Activated CD8-positive, alpha-beta memory T cell treated with anti-CD3 and anti-CD28 coated beads for 36 hours (primary cell): Measurements from ENCODE around the gene LDLRAD4. TPM values are rescaled to one million over a fixed set of nuclear protein-coding genes. Genes with fewer than 3 reads are reported as not detected.

Experiments used
- CTCF ChIA-PET: fragments of 350-600 bp; sonication (Branson Sonifier 250); formaldehyde crosslinking; loops from one replicate; lab custom pipeline; 2021; ENCODE audit warnings: antibody characterized with exemption; lab: Charles Lee
- POLR2A ChIA-PET: fragments of 350-600 bp; sonication (Branson Sonifier 250); formaldehyde crosslinking; loops from one replicate; lab custom pipeline; 2021; ENCODE audit warnings: antibody characterized with exemption; lab: Charles Lee
- total RNA-seq, 2 experiments: library from RNA; stranded (reverse); gene quantifications; one replicate each; pipeline ENCODE4 v1.2.3, GENCODE V29; 2021

LDLRAD4 gene
- total RNA-seq, 2 experiments from 2014 or later, result 36.8 to 38.3 TPM

DNA sequence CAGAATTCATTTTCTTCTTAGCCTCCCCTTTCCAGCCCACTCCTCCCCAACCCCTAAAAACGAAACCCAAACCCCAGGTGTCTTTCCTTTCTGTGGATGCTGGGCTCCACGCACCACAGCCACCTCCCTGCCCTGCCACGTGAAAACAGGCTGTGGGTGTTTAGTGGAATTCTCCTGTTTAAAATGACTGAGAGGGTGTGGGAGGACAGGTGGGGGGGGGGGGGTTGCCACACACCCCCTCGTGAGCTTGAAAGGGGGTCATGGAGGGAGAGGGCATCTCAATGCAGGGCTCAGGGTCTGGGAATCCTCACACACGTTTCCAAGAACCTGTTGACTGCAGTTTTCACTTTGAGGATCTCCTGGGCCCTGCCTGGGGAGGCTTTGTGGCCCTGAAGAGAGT lies 397.5 kb downstream of the LDLRAD4 start:
- ChIA-PET POLR2A (interaction anchor here (1.3 to 7.5 kb wide), 3 partner anchors 39 to 54 kb away, joined by 4 to 87 read pairs (median 28); no protein-coding TSS in a partner anchor), CTCF (interaction anchor here (1.3 to 6.4 kb wide), 3 partner anchors 37 to 53 kb away, joined by 4 to 53 read pairs (median 5); no protein-coding TSS in a partner anchor)

- POLR2A ChIA-PET, result interaction anchor here (6.1 to 7.5 kb wide), 2 partner anchors 48 to 54 kb away, joined by 28 to 87 read pairs; no protein-coding TSS in a partner anchor
Observed at GRCh38 chr18:13616525-13617035, 398.0 kb downstream of the LDLRAD4 start.

GRCh38 chr18:13617826-13618515 lies 399.4 kb downstream of the LDLRAD4 start:
- POLR2A ChIA-PET, result no interaction called here

More at GRCh38 chr18:13616525-13617035, 398.0 kb downstream of the LDLRAD4 start:
- CTCF ChIA-PET, result interaction anchor here (1.5 to 6.4 kb wide), 2 partner anchors 49 to 53 kb away, joined by 5 to 53 read pairs; no protein-coding TSS in a partner anchor

GRCh38 chr18:13618760-13619438 lies 400.3 kb downstream of the LDLRAD4 start:
- POLR2A ChIA-PET, result no interaction called here
- CTCF ChIA-PET, result no interaction called here

More at GRCh38 chr18:13617826-13618515, 399.4 kb downstream of the LDLRAD4 start:
- CTCF ChIA-PET, result no interaction called here

- POLR2A ChIA-PET, result no interaction called here
Observed at GRCh38 chr18:13619505-13620205, 401.1 kb downstream of the LDLRAD4 start.

DNA sequence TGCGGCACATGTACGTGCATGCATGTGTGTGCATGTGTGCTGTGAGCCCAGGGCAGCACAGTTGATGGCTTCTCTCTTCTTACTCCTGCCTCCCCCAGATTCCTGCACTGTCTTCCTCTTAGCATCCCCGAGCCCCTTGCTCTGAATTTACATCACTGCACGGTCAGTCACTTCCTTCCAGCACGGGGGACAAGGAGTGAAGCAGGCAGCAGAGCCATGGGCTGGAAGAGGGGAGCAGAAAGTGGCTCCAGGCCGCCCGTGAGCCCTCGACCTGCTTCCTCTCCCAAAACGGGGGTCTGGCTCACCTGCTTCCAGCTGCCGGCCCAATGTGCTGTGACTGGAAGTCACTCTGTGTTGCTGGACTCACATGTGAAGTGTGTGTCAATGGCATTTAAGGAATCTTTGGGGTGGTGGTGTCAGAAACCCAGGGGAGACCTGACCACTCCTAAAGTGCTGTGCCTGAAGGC lies 401.7 kb downstream of the LDLRAD4 start:
- ChIA-PET POLR2A (no interaction called here), CTCF (interaction anchor here (2.2 kb wide), 1 partner anchor 58 kb away, joined by 5 read pairs; no protein-coding TSS in a partner anchor)

More at GRCh38 chr18:13619505-13620205, 401.1 kb downstream of the LDLRAD4 start:
- CTCF ChIA-PET, result no interaction called here

- ChIA-PET POLR2A (no interaction called here), CTCF (interaction anchor here (2.2 to 3.6 kb wide), 2 partner anchors 58 to 63 kb away, joined by 5 to 12 read pairs; no protein-coding TSS in a partner anchor)
Observed at GRCh38 chr18:13620818-13621445, 402.4 kb downstream of the LDLRAD4 start.

- POLR2A ChIA-PET, result no interaction called here
- CTCF ChIA-PET, result interaction anchor here (2.0 to 3.6 kb wide), 3 partner anchors 54 to 64 kb away, joined by 5 to 12 read pairs (median 5); no protein-coding TSS in a partner anchor
Observed at GRCh38 chr18:13621446-13621849, 402.9 kb downstream of the LDLRAD4 start.

- CTCF ChIA-PET, result interaction anchor here (2.0 to 3.6 kb wide), 3 partner anchors 55 to 64 kb away, joined by 5 to 12 read pairs (median 5); no protein-coding TSS in a partner anchor
- POLR2A ChIA-PET, result no interaction called here
Observed at GRCh38 chr18:13621886-13622619, 403.5 kb downstream of the LDLRAD4 start.

- CTCF ChIA-PET, result interaction anchor here (1.5 to 3.6 kb wide), 3 partner anchors 11 to 65 kb away, joined by 3 to 12 read pairs (median 5); no protein-coding TSS in a partner anchor
- POLR2A ChIA-PET, result no interaction called here
Observed at GRCh38 chr18:13622751-13623150, 404.2 kb downstream of the LDLRAD4 start.

DNA sequence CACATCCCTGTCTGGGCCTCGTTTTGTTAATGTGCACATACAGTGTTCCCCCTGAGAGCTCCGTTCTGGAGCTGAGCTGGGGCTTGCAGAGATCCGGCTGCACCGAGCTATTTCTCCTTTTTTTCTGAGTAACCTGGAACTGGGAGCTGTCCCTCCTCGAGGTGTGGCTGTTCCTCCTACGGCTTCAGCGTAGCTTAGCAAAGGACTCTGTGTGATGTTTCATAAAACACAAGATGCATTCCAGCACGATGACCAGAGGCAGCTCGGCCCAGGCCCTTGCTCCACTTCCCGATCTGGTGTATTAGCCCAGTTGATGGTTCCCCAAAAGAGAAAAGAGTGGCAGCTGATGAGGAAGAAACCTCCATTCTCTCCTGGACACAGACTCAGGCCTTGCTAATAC lies 404.8 kb downstream of the LDLRAD4 start:
- ChIA-PET CTCF (interaction anchor here (1.5 to 3.6 kb wide), 3 partner anchors 12 to 65 kb away, joined by 3 to 12 read pairs (median 5); no protein-coding TSS in a partner anchor), POLR2A (no interaction called here)

DNA sequence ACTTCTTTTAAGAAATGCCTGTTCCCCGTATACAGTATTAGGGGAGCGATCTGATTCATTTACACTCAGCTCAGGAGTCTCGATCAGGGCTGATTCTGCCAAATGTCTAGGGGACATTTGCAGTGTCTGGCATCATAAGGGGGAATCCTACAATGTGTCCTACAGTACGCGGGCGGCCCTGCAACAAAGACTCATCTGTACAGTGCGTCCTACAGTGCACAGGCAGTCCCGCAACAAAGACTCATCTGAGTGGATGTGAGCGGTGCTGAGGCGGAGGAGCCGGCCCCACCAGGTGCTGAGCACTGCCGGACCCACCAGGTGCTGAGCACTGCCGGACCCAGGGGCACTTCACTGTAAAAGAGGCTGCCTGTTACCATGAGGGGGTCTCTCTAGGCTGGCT lies 405.3 kb downstream of the LDLRAD4 start:
- ChIA-PET CTCF (interaction anchor here (1.5 to 3.6 kb wide), 2 partner anchors 12 to 66 kb away, joined by 3 to 12 read pairs; no protein-coding TSS in a partner anchor), POLR2A (no interaction called here)

DNA sequence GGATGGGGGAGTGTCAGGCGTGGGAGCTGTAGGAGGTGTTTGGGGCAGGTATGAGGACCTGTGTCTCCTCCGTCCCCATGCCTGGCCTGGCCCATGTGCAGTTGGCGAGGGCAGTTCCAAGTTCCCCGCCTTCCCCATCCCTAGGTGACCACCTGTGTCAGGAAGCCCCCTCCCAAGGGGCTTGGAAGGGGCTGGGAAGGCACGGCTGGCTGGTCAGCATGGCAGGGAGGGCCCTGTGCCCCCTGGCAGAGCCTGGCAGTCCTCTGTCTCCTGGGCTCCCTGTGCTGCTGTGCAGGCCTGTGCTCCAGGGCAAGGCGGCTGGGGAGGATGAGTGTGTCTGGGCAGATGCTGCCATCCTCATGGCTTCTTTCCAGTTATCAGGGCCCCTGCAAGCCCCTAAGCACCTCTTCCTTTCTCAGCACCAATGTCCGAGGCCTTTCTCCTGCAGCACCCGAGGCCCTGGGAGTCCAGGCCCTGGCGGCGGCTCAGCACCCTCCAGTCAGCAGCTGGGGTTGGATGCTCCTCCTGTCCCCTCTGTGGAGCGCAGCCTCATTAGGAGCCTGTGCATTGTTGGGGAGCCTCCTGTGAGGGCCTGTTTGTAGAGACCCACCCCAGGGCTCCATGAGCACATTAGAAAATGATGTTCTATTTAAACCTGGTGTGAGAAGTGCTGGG lies 406.1 kb downstream of the LDLRAD4 start:
- CTCF ChIA-PET, result interaction anchor here (3.6 kb wide), 1 partner anchor 67 kb away, joined by 12 read pairs; no protein-coding TSS in a partner anchor
- POLR2A ChIA-PET, result no interaction called here

- ChIA-PET POLR2A (no interaction called here), CTCF (interaction anchor here (0.6 to 2.1 kb wide), 2 partner anchors 46 to 68 kb away, joined by 5 to 6 read pairs; no protein-coding TSS in a partner anchor)
Observed at GRCh38 chr18:13625355-13625754, 406.8 kb downstream of the LDLRAD4 start.

DNA sequence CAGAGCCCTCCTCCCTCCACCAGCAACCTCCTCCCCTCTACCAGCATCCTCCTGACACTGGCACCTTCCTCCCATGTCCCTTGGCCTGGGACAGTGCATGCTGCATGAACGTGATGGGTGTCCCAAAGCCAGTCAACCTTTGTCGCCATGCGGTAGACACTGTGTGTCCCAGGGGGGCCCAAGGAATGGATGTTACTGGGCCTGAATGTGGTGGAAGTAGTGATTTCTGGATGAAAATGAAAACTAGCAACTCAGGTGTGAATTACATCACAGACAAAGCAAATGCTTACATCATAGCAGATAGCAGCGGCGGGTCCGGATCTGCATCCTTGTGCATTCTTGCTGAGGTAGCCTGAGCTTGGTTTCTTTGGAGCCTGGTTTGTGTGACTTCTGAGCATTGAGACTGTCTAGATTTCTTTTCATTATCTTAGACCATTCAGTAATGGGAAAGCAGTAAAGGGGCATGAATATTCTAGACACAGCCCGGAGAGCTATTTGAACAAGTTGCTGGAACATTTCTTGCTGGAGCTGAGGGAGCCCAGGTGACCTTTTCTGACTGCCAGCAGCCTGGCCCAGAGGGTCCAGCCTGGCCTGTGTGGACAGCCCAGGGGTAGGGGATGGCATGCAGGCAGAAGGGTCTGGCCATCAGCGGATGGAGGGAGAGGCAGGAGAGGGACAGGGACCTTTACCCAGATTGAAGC lies 407.4 kb downstream of the LDLRAD4 start:
- CTCF ChIA-PET, result interaction anchor here (0.6 to 2.1 kb wide), 2 partner anchors 47 to 69 kb away, joined by 5 to 6 read pairs; no protein-coding TSS in a partner anchor
- POLR2A ChIA-PET, result no interaction called here

DNA sequence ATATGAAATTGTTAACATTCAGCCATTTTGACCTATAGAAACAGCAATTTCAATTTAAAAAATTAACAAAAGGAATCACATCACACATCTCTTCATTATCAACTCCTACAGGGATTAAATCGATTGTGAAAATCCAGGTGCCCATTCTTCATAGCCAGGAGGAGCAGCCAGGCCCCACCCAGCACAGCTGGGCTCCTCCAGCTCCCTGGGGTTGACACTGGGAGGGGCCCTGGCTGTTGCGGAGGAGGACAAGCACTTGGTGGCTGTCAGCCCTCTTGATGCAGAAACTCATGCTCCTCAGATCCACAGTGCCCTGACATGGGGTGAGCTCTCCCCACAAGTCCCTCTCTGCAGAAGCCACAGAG lies 408.0 kb downstream of the LDLRAD4 start:
- CTCF ChIA-PET, result interaction anchor here (2.1 kb wide), 1 partner anchor 69 kb away, joined by 6 read pairs; no protein-coding TSS in a partner anchor
- POLR2A ChIA-PET, result no interaction called here
